Neutrophil (primary cell): ENCODE data around the gene IL17RB.

Source experiments
- H3K27ac ChIP-seq: fragments of 200-600 bp; sonication (generic); 2 replicates; pipeline ENCODE4 v1.5.1; 2016; ENCODE audit warnings: mild to moderate bottlenecking, moderate library complexity
- H3K27me3 ChIP-seq: fragments of 200-600 bp; sonication (generic); 2 replicates; pipeline ENCODE4 v1.6.0; 2016; ENCODE audit warnings: mild to moderate bottlenecking
- H3K36me3 ChIP-seq: fragments of 200-600 bp; sonication (generic); 2 replicates; pipeline ENCODE4 v1.5.1; 2017
- H3K4me1 ChIP-seq, 2 experiments: fragments of 200-600 bp in 1 of 2; sonication (generic) in 1 of 2; 1 replicate in 1 of 2; 2 replicates in 1 of 2; pipeline versions ENCODE4 v1.5.1 to v1.6.1; 2013 to 2016; ENCODE audit warnings: low read depth in 1 of 2, low read length in 1 of 2, mild to moderate bottlenecking in 1 of 2, moderate library complexity in 1 of 2; ENCODE audit not compliant: control insufficient read depth in 1 of 2, insufficient read depth in 1 of 2
- H3K4me3 ChIP-seq, 2 experiments: fragments of 200-600 bp in 1 of 2; sonication (generic) in 1 of 2; 1 replicate in 1 of 2; 2 replicates in 1 of 2; pipeline ENCODE4 v1.5.1; 2013 to 2016; ENCODE audit warnings: low read depth in 1 of 2, low read length in 1 of 2, mild to moderate bottlenecking in 1 of 2, moderate library complexity in 1 of 2
- H3K9me3 ChIP-seq: fragments of 200-600 bp; sonication (generic); 2 replicates; pipeline ENCODE4 v1.5.1; 2016
- CTCF ChIP-seq: fragments of 200-600 bp; sonication (generic); IDR thresholded peaks from 2 replicates; pipeline ENCODE4 v1.5.1; 2016; ENCODE audit warnings: antibody characterized with exemption

The IL17RB gene

GRCh38 chr3:53881691-53882593 lies 35.6 kb downstream of the IL17RB start, which contains the start of gene ACTR8:
Gene ACTR8 (minus strand): TSS chr3:53882152. CDS start chr3:53882101, 51 bp downstream.
- Histone ChIP-seq H3K27me3 (no peaks in the 10 kb centered on the region), H3K9me3 (no peaks in the 10 kb centered on the region), H3K4me3 (peak within 1 kb of the TSS; percentile 89 to 92), H3K27ac (peak within 1 kb of the TSS; percentile 84), H3K4me1 (peaks cover 14% of the 10 kb centered on the region in 2 experiments), H3K36me3 (peaks cover 64% of the 10 kb centered on the region)
- peak; percentile 29 for TF ChIP-seq CTCF

- Histone ChIP-seq H3K27ac (peak overlapping the region; percentile 84), H3K27me3 (no peaks in the 10 kb centered on the region), H3K9me3 (no peaks in the 10 kb centered on the region), H3K4me1 (peaks cover 14% of the 10 kb centered on the region in 2 experiments), H3K4me3 (no peak overlapping the region), H3K36me3 (peaks cover 63% of the 10 kb centered on the region)
- TF ChIP-seq CTCF: no peak
Measured at GRCh38 chr3:53883008-53883407, 36.6 kb downstream of the IL17RB start.

GRCh38 chr3:53884623-53885022 lies 38.3 kb downstream of the IL17RB start:
- peaks cover 14 to 16% of the 10 kb centered on the region in 2 experiments for H3K4me1 ChIP-seq
- H3K9me3 ChIP-seq: no peaks in the 10 kb centered on the region
- H3K27me3 ChIP-seq: no peaks in the 10 kb centered on the region
- no peak overlapping the region for H3K4me3 ChIP-seq
- peaks cover 52% of the 10 kb centered on the region for H3K36me3 ChIP-seq
- H3K27ac ChIP-seq: no peak overlapping the region
- no peak for TF ChIP-seq CTCF

- Histone ChIP-seq H3K27me3 (no peaks in the 10 kb centered on the region), H3K27ac (no peak overlapping the region), H3K36me3 (peaks cover 48% of the 10 kb centered on the region), H3K4me3 (no peak overlapping the region), H3K9me3 (no peaks in the 10 kb centered on the region), H3K4me1 (peaks cover 19 to 22% of the 10 kb centered on the region in 2 experiments)
- no peak for TF ChIP-seq CTCF
Measured at GRCh38 chr3:53885239-53885638, 38.9 kb downstream of the IL17RB start.

GRCh38 chr3:53887446-53887845 lies 41.1 kb downstream of the IL17RB start:
- Histone ChIP-seq H3K4me3 (no peak overlapping the region), H3K36me3 (peaks cover 48% of the 10 kb centered on the region), H3K27ac (no peak overlapping the region), H3K4me1 (peaks cover 21 to 22% of the 10 kb centered on the region in 2 experiments), H3K9me3 (no peaks in the 10 kb centered on the region), H3K27me3 (no peaks in the 10 kb centered on the region)
- no peak for TF ChIP-seq CTCF
